HG03159 (cell line): Measurements from ENCODE around the gene FTCDNL1.

Experiments used
- ATAC-seq: cut with Tn5 transposase; IDR thresholded peaks from one replicate; pipeline ENCODE4 v1.9.1; 2021; ENCODE audit warnings: mild to moderate bottlenecking, moderate library complexity; ENCODE audit not compliant: unreplicated experiment

FTCDNL1 gene

GRCh38 chr2:199792381-199792780 lies 58.6 kb downstream of the FTCDNL1 start:
- ATAC-seq: no peak

DNA sequence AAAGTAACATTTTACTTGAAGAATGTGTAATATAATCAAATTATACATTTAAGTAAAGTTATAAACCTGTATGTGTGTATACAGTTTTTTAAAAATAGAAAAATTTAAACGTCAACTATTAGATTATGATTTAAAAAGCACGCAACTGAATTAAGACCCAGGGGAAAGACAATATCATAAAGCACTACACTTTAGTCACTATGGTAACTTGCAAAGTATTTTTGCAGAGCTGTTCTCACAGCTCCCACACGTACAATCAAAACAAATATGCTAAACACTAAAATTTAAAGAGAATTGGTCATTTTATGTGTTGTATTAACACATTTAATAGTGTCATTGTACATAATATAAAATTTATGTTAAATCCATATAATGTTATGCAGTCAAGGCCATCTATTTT lies 59.7 kb downstream of the FTCDNL1 start:
- ATAC-seq: no peak

GRCh38 chr2:199784512-199784911 lies 66.5 kb downstream of the FTCDNL1 start:
- no peak for ATAC-seq

DNA sequence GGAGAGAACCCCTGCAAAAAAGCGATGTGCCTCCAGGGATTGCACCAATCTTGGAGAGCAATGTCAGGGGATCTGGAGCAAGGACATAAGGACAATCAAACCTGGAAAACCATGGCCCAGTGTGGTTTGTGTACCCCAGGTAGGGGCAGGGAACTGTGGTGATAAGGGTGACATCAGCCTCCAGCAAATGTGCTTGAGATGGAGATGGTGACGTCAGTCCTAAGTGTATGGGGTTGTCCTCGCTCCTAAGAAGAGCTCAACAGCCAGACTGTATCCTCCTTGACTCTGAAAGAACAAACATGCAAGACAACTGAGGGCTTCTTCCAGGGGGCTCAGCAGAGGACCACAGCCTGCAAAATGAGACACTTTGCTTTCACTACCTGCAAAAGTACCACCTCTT lies 71.4 kb downstream of the FTCDNL1 start:
- ATAC-seq: no peak

DNA sequence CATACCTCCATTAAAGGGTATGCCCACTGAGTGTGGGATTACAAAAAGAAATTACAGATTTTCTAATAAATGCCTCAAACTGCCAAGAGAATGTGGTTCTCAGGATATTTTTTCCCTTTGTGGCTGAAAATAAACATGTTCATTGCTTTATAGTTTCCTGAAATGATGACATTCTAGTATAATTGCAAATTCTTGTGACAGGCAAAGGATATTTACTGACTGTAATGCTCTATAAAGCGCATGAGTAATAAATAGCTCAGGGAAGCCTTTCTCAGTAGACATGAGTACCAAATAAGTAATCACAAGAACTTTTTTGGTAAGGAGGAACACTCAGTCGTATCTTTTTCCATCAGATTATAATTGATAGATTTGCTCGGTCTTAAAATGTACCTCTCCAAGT lies 72.3 kb downstream of the FTCDNL1 start:
- ATAC-seq: no peak

DNA sequence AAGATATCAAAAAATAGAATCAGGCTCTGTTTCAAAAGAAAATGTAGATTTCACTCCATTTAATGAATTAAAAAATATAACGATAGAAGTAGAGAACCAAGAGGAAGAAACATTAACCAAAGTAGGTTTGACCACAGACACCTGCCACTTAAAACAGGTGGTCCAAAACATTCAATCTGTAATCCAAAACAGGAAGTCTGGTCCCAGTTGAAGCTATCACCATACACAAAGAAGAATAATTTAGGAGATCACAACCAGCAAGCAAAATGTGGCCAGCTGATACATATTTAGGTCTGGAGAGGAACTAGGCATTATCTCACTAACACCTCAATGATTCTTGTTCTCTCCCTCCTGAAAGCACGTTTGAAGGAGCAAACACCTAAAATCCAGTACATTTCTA lies 73.1 kb downstream of the FTCDNL1 start:
- no peak for ATAC-seq

DNA sequence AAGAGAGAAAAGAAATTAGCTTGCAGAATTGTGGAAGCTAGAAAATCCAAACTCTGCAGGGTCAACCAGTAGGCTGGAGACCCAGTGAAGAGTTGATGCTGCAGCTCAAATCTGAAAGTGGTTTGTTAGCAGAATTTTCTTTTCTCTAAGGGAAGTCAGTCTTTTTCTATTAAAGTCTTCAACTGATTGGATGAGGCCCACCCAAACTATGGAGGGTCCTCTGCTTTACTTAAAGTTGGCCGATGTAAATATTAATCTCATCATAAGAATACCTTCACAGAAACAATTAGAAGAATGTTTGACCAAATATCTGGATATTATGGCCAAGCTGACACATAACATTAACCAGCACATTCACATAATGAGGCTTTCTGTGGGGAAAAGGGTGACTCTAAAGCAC lies 73.7 kb downstream of the FTCDNL1 start:
- no peak for ATAC-seq

DNA sequence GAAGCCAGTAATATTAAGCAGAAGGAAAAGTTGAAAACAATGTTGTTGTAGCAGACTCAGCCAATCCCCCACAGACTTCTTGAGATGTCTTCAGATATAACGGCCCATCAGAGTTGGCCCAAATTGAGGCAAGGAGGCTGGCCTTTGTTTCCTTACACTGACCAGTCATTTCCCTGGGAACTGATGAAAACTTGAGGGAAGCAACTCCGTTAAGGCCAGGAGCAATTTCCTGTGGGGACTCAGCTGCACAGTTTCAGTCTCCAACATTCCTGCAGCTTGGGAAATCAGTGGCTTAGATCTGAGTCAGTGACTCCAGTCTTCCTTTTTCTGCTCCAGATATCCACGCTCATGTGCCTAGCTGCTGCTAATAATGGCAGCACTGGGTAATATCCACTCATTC lies 75.7 kb downstream of the FTCDNL1 start:
- ATAC-seq: no peak

DNA sequence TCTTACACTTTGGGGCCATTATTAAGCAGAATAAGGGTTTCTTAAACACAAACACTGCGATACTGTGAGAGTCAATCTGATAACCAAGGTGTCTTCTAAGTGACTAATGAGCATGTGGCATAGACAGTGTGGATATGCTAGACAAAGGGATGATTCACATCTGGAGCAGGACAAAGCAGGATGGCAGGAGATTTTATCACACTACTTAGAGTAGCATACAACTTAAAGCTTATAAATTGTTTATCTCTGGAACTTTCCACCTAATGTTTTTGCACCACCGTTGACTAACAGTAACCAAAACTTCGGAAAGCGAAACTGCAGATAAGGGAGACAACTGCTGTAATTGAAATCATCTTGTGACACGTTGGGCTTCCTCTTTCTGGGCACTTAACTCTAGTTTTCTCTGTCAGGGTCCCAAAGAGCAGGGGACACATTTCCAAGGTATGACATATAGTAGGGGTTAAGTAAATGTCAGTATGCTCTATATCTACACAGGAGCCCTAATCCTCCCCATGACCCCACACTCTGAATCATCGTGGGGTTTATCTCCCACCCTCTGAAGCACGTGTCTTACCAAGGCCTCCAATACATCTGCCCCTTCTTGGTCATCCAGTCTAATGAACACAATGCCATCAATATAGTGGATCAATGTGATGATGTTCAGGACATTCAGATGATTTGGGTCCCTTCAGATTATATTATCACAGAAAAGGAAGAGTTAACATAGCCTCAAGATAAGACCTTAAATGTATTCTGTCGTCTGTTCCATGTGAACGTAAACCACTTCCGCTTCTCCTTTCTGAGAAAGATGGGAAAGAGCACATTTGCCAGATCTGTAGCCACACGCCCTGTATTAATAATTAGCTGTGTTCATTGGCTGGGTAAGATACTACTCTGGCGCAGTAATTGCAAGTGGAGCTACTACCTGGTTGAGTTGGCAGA lies 78.7 kb downstream of the FTCDNL1 start:
- no peak for ATAC-seq

- ATAC-seq: no peak
Observed at GRCh38 chr2:199770716-199771115, 80.3 kb downstream of the FTCDNL1 start.

DNA sequence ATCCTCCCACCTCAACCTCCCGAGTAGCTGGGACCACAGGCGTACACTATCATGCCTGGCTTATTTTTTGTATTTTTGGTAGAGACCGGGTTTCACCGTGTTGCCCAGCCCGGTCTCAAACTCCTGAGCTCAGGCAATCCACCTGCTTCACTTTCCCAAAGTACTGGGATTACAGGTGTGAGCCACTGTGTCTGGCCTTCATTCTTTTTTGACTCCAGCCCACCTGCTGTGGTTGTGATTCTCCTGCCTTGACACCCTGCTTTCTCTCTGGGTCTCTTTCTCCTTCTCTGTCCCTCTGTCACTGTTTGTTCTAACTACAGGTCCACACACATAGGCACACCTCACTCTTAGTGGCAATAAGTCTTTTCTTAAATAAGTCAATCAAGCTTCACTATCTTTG lies 85.3 kb downstream of the FTCDNL1 start:
- ATAC-seq: no peak

- no peak for ATAC-seq
Observed at GRCh38 chr2:199764273-199764800, 86.7 kb downstream of the FTCDNL1 start.

GRCh38 chr2:199762963-199763362 lies 88.0 kb downstream of the FTCDNL1 start:
- ATAC-seq: no peak

DNA sequence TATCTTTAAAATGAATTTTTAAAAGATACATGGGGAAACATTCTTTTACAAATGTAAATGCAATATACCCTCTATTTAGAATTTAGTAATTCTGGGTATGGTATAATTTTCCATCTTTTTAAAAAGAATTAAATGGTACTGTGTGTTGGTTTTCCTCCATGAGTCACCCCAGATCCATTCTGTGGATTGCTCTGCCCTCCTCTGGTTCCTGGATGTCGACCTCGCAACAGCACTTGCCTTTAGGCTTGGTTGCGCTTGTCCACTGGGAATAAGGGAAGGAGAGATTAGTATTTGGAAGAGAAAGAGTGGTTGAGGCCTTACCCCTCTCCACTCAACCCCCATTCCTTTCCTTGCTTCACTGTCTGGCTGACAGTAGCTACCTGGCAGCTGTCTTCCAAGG lies 90.4 kb downstream of the FTCDNL1 start:
- ATAC-seq: no peak

DNA sequence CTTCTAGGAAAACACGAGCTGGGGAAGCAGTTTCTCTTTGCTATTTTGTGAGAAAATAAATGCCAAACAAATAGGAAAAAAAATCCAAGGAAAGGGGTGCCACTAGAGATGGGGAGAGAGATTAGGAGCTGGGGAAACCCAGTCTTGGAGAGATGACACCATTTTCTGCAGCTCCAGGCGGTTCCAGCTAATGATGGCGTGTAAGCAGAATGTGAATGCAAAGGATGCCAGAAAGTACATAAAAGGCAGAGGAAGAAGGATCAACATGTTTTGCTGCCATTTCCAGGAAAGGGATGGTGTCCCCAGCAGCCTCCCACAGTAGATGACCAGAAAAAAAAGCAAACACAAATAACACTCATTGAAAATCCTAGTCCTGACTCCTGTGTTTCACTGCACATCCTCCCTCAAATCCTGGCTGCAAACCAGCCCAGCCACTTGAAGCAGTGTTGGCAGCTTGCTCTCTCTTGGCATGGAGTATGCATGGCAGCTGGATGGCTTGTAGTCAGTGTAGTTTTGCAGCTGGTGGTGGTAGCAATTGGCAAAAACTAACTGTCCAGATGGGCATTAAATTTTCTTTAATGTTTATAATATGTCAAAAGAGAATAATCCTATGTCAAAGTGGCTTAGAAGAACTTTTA lies 93.6 kb downstream of the FTCDNL1 start:
- ATAC-seq: no peak

DNA sequence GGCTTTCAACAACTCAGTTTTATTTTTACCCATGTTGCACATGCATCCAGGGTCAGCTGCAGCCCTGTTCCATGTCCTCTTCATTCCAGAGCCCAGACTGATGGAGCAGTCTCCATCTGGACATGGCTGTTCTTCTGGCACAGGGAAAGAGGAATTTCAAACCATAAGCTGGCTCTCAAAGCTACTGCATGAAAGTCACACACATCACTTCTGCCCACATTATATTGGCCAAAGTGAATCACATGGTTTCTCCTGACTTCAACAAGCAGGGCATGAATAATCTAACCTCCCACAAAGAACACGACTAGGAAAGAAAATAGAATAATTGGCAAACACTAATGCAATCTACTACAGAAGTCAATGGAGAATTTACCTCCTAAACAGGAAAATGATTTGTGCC lies 94.2 kb downstream of the FTCDNL1 start:
- no peak for ATAC-seq

DNA sequence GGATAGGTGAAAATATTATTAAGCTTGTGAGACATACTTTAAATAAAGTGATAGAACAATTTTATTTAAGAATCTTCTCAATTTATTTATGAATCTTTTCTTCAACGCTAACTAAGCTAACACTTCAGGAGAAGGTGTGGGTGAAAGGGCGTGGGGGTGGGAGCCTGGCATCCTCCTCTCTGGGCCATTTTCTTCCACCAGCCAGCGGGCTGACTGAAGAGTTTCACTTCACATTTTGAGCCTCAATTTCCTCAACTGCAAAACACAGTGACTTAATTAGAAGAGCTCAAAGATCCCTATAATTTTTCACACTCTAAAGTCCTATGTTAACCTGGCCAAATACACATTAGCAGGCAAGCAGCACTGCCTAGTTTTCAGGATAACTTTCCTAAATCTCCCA lies 94.8 kb downstream of the FTCDNL1 start:
- ATAC-seq: no peak

DNA sequence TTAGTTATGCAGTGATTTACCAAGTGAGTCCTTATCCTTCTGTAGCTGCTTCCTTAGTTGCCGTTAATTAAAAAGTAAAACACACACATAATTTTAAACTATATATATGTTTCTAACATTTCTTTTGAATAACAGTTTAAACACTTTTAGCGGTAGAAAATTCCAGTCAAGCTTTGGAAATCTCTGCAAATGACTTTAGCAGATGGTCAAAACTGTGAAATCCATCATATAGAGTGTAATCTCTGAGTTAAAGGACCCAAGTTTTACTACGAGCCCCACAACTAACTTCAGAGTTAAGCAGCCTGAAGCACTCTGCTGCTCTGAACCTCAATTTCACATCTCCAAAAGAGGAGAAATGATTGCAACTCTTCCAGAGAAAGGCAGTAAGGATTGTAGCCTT lies 96.2 kb downstream of the FTCDNL1 start:
- no peak for ATAC-seq

DNA sequence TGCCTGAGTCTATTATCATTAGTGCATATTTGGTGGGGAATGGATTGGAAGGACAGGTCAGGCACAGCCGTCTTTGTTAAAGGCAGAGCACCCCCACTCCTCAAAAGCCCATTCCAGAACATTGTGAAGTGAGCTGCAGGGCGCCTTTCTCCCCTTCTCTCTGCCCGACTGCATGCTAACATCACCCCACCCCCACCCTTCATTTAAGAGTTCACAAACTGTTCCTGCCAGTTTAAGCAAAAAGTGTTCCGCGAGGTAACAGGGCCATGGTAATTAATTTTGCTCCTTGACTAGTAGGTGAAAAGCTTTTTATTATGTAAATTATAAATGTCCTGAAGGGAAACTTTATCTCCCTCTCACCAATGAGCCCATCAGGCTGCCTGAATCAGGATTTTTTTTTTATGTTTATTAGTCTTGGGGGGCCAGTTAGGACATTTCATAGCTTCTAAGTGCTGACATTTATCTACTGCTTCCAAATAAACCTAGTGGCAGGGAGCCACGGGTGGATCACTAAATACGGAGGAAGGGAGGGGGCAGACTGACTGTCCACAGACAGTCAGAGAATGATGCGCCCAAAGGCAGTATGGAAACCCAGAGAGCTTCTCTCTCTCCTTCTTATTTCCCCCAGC lies 99.4 kb downstream of the FTCDNL1 start:
- ATAC-seq: no peak

DNA sequence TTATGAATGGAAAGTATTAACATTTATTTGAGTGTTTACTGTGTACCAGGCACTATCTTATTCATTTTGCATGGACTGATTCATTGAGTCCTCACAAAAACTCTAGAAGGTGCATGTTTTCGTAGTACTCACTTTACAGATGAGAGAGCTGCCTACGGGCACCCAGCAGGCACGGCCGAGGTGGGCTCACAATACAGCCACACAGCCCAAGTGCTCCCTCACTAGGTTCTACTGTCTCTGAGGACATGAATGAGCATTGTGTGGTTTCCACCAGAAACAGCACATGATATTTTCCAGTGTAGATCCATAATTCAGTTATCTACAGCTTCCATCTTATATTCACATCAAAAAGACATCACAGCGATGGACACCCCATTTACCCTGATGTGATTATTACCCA lies 101.4 kb downstream of the FTCDNL1 start:
- no peak for ATAC-seq

GRCh38 chr2:199744724-199745123 lies 106.3 kb downstream of the FTCDNL1 start:
- ATAC-seq: no peak

DNA sequence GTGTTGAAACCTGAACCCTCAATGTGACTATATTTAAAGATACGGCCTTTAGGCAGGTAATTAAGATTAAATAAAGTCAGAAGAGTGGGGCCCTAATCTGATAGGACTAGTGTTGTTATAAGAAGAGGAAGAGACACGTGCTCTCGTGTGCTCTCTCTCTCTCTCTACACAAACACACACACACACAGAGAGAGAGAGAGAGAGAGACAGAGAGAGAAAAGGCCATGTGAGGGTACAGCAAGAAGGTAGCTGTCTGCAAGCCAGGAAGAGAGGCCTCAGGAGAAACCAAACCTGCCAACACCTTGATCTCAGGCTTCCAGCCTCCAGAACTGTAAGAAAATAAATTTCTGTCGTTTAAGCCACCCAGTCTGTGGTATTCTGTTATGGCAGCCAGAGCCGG lies 106.7 kb downstream of the FTCDNL1 start:
- ATAC-seq: no peak
